Colonic mucosa (tissue), 4 donors: ENCODE data around the gene GNG7. TPM values are rescaled to one million over a fixed set of nuclear protein-coding genes. Genes with fewer than 3 reads are reported as not detected.

ENCODE experiments used
- DNase-seq: peaks from one replicate; pipeline ENCODE4 v3.0.0-alpha.2; 2020
- H3K27ac ChIP-seq: fragments of 200-600 bp; one replicate; pipeline ENCODE4 v1.8.0; 2021
- H3K27me3 ChIP-seq: fragments of 200-600 bp; one replicate; pipeline ENCODE4 v1.8.0; 2021
- H3K36me3 ChIP-seq: fragments of 200-600 bp; one replicate; pipeline ENCODE4 v1.8.0; 2021
- H3K4me1 ChIP-seq: fragments of 200-600 bp; one replicate; pipeline ENCODE4 v1.8.0; 2021; ENCODE audit warnings: mild to moderate bottlenecking
- H3K4me3 ChIP-seq: fragments of 200-600 bp; one replicate; pipeline ENCODE4 v1.8.0; 2021
- H3K9ac ChIP-seq, 2 donors: one replicate each; pipeline ENCODE4 v1.7.0; 2013; ENCODE audit warnings: control low read depth in 2 of 2, low read depth in 2 of 2, low read length in 2 of 2
- H3K9me3 ChIP-seq: fragments of 200-600 bp; one replicate; pipeline ENCODE4 v1.8.0; 2021
- intact Hi-C: fragments of 100-400 bp; cut with DNase I; formaldehyde crosslinking; loops from one replicate; pipeline ENCODE4 v1.14.1; 2022
- total RNA-seq, 2 donors: library from RNA; stranded (reverse); fragmentation: NEBNext Ultra II Directional in 1 of 2; extraction: Animal tissue kit (Norgen Biotek cat#: 25700) in 1 of 2; gene quantifications; one replicate each; pipeline ENCODE4 v1.2.1, GENCODE V29; 2021
- TF ChIP-seq, protein P1 (sequence below): fragments of 200-600 bp; IDR thresholded peaks from one replicate; pipeline ENCODE4 v1.8.0; 2022; ENCODE audit warnings: antibody characterized with exemption, mild to moderate bottlenecking
- donor health status: healthy.
- donor health status: DM: no; HTN: no; CAD: no.
- donor health status: DM: no; HTN: no; CAD: no.

GNG7 gene
- total RNA-seq, 2 donors from 2014 or later: 1.5 to 3.2 TPM

DNA sequence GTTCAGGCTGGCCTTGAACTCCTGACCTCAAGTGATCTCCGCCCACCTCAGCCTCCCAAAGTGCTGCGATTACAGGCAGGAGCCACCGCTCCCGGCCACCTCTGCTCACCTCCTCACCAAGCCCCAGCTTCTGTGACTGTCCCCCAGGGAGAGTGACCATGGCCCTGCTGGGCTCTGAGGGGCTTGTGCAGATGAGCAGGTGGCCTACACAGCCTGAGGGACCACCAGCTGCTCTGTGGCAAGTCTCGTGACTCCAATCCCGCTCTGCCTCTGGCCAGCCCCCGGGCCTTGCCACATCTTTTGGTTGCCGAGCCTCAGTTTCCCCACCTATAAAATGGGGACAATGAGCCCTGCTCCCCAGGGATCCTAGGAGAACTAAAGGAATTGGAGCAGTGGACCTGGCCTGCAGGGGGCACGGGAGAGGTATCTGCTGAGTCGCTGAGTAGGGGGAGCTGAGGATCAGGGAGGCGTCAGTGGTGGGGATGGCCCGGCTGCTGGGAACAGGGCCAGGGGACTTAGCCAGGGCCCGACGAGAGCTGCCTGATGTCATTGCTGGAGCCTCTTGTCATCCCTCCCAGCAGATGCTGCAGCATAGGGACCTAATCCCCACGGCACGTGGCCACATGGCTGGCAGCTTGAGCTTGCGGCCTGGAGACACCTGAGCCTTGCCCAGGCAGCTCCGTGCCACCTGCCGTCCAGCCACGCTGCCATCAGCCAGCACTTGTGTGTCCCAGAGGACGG, 151.9 kb downstream of the GNG7 start:
- H3K27me3 ChIP-seq: no peaks in the 10 kb centered on the region
- no peaks in the 10 kb centered on the region for H3K9me3 ChIP-seq
- peaks cover 5% of the 10 kb centered on the region for H3K4me1 ChIP-seq
- no peaks in the 10 kb centered on the region for H3K36me3 ChIP-seq
- H3K9ac ChIP-seq: no peak overlapping the region
- no peak for DNase-seq
- TF ChIP-seq, protein P1, sequence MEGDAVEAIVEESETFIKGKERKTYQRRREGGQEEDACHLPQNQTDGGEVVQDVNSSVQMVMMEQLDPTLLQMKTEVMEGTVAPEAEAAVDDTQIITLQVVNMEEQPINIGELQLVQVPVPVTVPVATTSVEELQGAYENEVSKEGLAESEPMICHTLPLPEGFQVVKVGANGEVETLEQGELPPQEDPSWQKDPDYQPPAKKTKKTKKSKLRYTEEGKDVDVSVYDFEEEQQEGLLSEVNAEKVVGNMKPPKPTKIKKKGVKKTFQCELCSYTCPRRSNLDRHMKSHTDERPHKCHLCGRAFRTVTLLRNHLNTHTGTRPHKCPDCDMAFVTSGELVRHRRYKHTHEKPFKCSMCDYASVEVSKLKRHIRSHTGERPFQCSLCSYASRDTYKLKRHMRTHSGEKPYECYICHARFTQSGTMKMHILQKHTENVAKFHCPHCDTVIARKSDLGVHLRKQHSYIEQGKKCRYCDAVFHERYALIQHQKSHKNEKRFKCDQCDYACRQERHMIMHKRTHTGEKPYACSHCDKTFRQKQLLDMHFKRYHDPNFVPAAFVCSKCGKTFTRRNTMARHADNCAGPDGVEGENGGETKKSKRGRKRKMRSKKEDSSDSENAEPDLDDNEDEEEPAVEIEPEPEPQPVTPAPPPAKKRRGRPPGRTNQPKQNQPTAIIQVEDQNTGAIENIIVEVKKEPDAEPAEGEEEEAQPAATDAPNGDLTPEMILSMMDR: no peak
- intact Hi-C loops: no loop called here
- H3K4me3 ChIP-seq: no peak overlapping the region
- H3K27ac ChIP-seq: peak overlapping the region; percentile 14

DNA sequence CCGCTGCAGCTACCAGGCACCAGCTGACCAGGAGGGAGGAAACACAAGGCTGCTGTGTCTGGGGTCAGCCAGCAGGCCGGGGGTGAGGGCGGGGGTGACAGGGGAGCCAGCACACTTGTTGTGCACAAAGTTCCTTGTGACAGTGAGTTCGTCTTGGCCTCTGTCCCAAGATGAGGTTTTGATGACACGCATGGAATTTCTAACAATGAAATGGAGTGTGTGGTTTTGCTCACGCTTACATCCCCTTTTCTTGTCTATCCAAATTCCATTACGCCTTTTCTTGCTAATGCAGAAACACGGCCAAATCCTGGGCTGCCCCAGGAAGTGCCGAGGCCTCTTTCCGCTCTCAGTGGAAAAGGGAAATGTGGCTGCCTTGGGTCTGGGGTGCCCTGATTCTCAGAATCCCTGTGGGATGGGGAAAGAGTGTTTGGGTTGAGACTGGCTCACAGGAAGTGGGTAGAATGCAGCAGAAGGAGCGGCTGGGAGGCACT, 152.7 kb downstream of the GNG7 start:
- Histone ChIP-seq H3K4me1 (peaks cover 5% of the 10 kb centered on the region), H3K36me3 (no peaks in the 10 kb centered on the region), H3K9ac (no peak overlapping the region), H3K9me3 (no peaks in the 10 kb centered on the region), H3K27ac (peak overlapping the region; percentile 14), H3K27me3 (no peaks in the 10 kb centered on the region), H3K4me3 (no peak overlapping the region)
- TF ChIP-seq, protein P1: no peak
- intact Hi-C loops: no loop called here
- DNase-seq: peak; percentile 64

GRCh38 chr19:2548966-2549365, 153.5 kb downstream of the GNG7 start:
- DNase-seq: no peak
- no peaks in the 10 kb centered on the region for H3K27me3 ChIP-seq
- H3K4me1 ChIP-seq: peaks cover 8% of the 10 kb centered on the region
- no peak overlapping the region for H3K27ac ChIP-seq
- TF ChIP-seq, protein P1: no peak
- no peaks in the 10 kb centered on the region for H3K36me3 ChIP-seq
- no peak overlapping the region for H3K4me3 ChIP-seq
- no peak overlapping the region for H3K9ac ChIP-seq
- intact Hi-C loops: no loop called here
- no peaks in the 10 kb centered on the region for H3K9me3 ChIP-seq

DNA sequence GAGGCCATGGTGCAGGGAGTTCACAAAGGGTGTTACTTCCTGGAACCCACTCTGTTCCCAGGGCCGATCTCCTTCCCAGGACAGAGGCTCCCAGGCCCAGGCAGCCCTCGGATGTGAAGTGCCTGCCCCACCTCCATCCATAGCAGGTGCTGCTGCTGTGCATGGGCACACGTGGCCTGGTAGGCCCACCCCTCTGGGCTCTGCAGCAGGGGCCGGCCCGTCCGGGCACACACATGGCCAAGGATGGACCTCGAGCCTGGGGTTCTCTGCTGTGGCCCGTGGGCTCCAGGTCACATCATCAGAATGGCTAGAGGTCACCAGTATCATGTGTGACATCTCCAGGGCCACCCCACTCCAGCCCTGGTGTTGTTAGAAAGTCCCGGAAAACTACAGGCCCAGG, 154.8 kb downstream of the GNG7 start:
- H3K4me3 ChIP-seq: no peak overlapping the region
- no peak for DNase-seq
- no peak overlapping the region for H3K9ac ChIP-seq
- peaks cover 18% of the 10 kb centered on the region for H3K4me1 ChIP-seq
- intact Hi-C loops: no loop called here
- no peak overlapping the region for H3K27ac ChIP-seq
- no peaks in the 10 kb centered on the region for H3K36me3 ChIP-seq
- no peaks in the 10 kb centered on the region for H3K27me3 ChIP-seq
- no peaks in the 10 kb centered on the region for H3K9me3 ChIP-seq
- TF ChIP-seq, protein P1: no peak

DNA sequence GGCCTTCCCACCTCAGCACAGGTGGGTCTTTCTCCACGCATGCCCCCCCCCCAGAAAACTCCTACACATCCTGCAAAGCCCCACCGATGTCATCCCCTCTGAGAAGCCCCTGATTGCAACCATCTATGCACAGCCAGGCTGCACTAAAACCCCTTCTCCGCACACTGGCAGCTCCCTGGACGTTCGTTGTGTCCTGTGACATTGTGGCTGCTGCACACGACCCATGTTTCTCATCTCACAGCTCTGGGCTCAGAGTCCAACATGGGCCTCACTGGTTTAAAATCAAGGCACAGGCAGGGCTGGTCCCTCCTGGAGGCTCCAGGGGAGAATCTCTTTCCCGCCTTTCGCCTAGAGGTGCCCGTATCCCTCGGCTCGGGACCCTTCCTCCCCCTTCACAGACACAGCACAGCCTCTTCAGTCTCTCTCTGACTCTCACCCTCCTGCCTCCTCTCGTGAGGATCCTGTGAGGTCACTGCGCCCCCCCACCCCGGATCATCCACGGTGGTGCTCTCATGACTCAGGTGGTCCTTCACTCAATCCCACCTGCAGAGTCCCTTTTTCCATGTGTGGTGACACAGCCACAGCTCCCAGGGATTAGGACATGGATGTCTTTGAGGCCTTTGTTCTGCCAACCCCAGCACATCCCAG, 155.3 kb downstream of the GNG7 start:
- no peak overlapping the region for H3K27ac ChIP-seq
- TF ChIP-seq, protein P1: no peak
- H3K27me3 ChIP-seq: no peaks in the 10 kb centered on the region
- peak overlapping the region in 1 of 2 donors; percentile 50 for H3K9ac ChIP-seq
- intact Hi-C loops: no loop called here
- no peak for DNase-seq
- H3K9me3 ChIP-seq: no peaks in the 10 kb centered on the region
- peaks cover 20% of the 10 kb centered on the region for H3K4me1 ChIP-seq
- H3K4me3 ChIP-seq: no peak overlapping the region
- H3K36me3 ChIP-seq: no peaks in the 10 kb centered on the region
